ENCODE data around the gene MAN1A1. TPM values are rescaled to one million over a fixed set of nuclear protein-coding genes. Genes with fewer than 3 reads are reported as not detected.

MAN1A1 gene
- total RNA-seq, 2 donors from 2014 or later, result 41.7 to 43.7 TPM

- no peak overlapping the region for H3K9ac ChIP-seq (ENCODE audit: extremely low read depth, low read length, poor library complexity, severe bottlenecking)
- H3K36me3 ChIP-seq (ENCODE audit: control insufficient read depth, insufficient read depth, low read length), result no peaks in the 10 kb centered on the region
- H3K9me3 ChIP-seq (ENCODE audit: control insufficient read depth, low read length), result no peaks in the 10 kb centered on the region
- H3K4me3 Mint-ChIP-seq, result no peak overlapping the region
- H3K27me3 ChIP-seq (ENCODE audit: control insufficient read depth, insufficient read depth, low read length, poor library complexity, severe bottlenecking), result no peaks in the 10 kb centered on the region
- TF ChIP-seq, protein P1, sequence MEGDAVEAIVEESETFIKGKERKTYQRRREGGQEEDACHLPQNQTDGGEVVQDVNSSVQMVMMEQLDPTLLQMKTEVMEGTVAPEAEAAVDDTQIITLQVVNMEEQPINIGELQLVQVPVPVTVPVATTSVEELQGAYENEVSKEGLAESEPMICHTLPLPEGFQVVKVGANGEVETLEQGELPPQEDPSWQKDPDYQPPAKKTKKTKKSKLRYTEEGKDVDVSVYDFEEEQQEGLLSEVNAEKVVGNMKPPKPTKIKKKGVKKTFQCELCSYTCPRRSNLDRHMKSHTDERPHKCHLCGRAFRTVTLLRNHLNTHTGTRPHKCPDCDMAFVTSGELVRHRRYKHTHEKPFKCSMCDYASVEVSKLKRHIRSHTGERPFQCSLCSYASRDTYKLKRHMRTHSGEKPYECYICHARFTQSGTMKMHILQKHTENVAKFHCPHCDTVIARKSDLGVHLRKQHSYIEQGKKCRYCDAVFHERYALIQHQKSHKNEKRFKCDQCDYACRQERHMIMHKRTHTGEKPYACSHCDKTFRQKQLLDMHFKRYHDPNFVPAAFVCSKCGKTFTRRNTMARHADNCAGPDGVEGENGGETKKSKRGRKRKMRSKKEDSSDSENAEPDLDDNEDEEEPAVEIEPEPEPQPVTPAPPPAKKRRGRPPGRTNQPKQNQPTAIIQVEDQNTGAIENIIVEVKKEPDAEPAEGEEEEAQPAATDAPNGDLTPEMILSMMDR (conservative IDR thresholded peaks at IDR 0.05), result no peak
- H3K9me3 Mint-ChIP-seq, result no peaks in the 10 kb centered on the region
- H3K36me3 Mint-ChIP-seq (ENCODE audit: low read depth), result peaks cover 2% of the 10 kb centered on the region
- no peak for DNase-seq
- H3K27ac Mint-ChIP-seq, result no peak overlapping the region
- 91% methylated on average over 3 of the region's 3 CpGs for whole genome bisulfite sequencing, 2 experiments (ENCODE audit: insufficient coverage in 1 of 2, insufficient read length in 1 of 2)
- H3K4me1 ChIP-seq (ENCODE audit: control insufficient read depth, insufficient read depth, low read length), result no peaks in the 10 kb centered on the region
- no peak overlapping the region for H3K27ac ChIP-seq (ENCODE audit: low read depth, low read length)
- no peaks in the 10 kb centered on the region for H3K4me1 Mint-ChIP-seq
- H3K4me3 ChIP-seq (ENCODE audit: low read length), result no peak overlapping the region
- H3K27me3 Mint-ChIP-seq (ENCODE audit: insufficient read depth), result peaks cover 4% of the 10 kb centered on the region
Observed at GRCh38 chr6:119370080-119370479, 20.5 kb upstream of the MAN1A1 start.

DNA sequence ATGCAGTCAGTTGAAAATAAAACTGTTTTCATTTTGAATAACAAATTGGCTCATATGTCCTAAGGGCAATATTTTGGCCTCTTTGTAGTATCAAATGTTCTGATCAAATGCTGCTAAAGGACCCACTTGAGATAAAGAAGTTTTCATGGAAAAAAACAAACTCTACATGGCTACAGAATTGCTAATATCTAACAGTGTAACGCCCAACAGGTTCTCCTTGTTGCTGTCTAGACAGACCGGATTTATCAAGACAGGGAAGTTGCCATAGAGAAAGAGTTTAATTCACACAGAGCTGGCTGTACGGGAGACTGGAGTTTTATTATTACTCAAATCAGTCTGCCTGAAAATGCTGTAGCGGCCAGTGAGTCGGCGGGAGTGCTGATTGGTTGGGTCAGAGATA, 19.4 kb upstream of the MAN1A1 start:
- H3K27me3 Mint-ChIP-seq (ENCODE audit: insufficient read depth), result peaks cover 2% of the 10 kb centered on the region
- H3K4me1 Mint-ChIP-seq, result no peaks in the 10 kb centered on the region
- H3K4me1 ChIP-seq (ENCODE audit: control insufficient read depth, insufficient read depth, low read length), result no peaks in the 10 kb centered on the region
- TF ChIP-seq, protein P1 (conservative IDR thresholded peaks at IDR 0.05), result no peak
- no peak overlapping the region for H3K27ac ChIP-seq (ENCODE audit: low read depth, low read length)
- H3K4me3 Mint-ChIP-seq, result no peak overlapping the region
- 90 to 98% methylated on average over 5 to 6 of the region's 6 CpGs for WGBS, 2 experiments (ENCODE audit: insufficient coverage in 1 of 2, insufficient read length in 1 of 2)
- H3K4me3 ChIP-seq (ENCODE audit: low read length), result no peak overlapping the region
- H3K9me3 Mint-ChIP-seq, result no peaks in the 10 kb centered on the region
- no peak overlapping the region for H3K27ac Mint-ChIP-seq
- H3K9ac ChIP-seq (ENCODE audit: extremely low read depth, low read length, poor library complexity, severe bottlenecking), result no peak overlapping the region
- DNase-seq, result no peak
- H3K36me3 ChIP-seq (ENCODE audit: control insufficient read depth, insufficient read depth, low read length), result no peaks in the 10 kb centered on the region
- no peaks in the 10 kb centered on the region for H3K27me3 ChIP-seq (ENCODE audit: control insufficient read depth, insufficient read depth, low read length, poor library complexity, severe bottlenecking)
- H3K9me3 ChIP-seq (ENCODE audit: control insufficient read depth, low read length), result no peaks in the 10 kb centered on the region
- peaks cover 6% of the 10 kb centered on the region for H3K36me3 Mint-ChIP-seq (ENCODE audit: low read depth)

DNA sequence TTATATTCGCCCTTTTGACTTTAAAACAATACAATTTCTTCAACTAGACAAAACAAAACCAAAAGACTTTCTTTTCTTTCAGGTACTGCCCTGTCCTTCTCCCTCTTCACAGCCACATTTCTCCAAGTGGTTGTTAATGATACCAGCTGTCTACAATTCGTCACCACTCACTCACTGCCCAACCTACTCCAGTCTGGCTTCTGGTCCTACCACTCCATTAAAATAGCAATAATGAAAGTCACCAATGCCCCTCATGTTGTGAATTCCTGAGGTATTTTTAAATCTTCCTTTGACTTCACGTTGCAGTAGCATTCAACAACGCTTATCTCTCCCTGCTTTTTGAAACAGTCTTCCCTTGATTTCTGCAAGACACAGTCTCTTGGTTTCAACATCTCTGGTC, 11.6 kb upstream of the MAN1A1 start:
- H3K9me3 Mint-ChIP-seq, result no peaks in the 10 kb centered on the region
- Histone ChIP-seq H3K27me3 (ENCODE audit: control insufficient read depth, insufficient read depth, low read length, poor library complexity, severe bottlenecking) (no peaks in the 10 kb centered on the region), H3K4me3 (ENCODE audit: low read length) (no peak overlapping the region), H3K9ac (ENCODE audit: extremely low read depth, low read length, poor library complexity, severe bottlenecking) (no peak overlapping the region), H3K36me3 (ENCODE audit: control insufficient read depth, insufficient read depth, low read length) (no peaks in the 10 kb centered on the region), H3K27ac (ENCODE audit: low read depth, low read length) (no peak overlapping the region), H3K9me3 (ENCODE audit: control insufficient read depth, low read length) (no peaks in the 10 kb centered on the region), H3K4me1 (ENCODE audit: control insufficient read depth, insufficient read depth, low read length) (no peaks in the 10 kb centered on the region)
- DNase-seq, result no peak
- no peaks in the 10 kb centered on the region for H3K27me3 Mint-ChIP-seq (ENCODE audit: insufficient read depth)
- H3K4me3 Mint-ChIP-seq, result no peak overlapping the region
- peaks cover 6% of the 10 kb centered on the region for H3K36me3 Mint-ChIP-seq (ENCODE audit: low read depth)
- H3K27ac Mint-ChIP-seq, result no peak overlapping the region
- TF ChIP-seq, protein P1 (conservative IDR thresholded peaks at IDR 0.05), result no peak
- WGBS, 2 experiments (ENCODE audit: insufficient coverage in 1 of 2, insufficient read length in 1 of 2), result 89 to 92% methylated on average over 4 of the region's 4 CpGs
- no peaks in the 10 kb centered on the region for H3K4me1 Mint-ChIP-seq
